NCI-H1417 (cell line): ENCODE data around the gene SLCO3A1.

Source experiments
- DNase-seq, 3 experiments: peaks; one replicate each; lab custom pipeline; 2025; lab: John Stamatoyannopoulos, UW

SLCO3A1 gene

DNA sequence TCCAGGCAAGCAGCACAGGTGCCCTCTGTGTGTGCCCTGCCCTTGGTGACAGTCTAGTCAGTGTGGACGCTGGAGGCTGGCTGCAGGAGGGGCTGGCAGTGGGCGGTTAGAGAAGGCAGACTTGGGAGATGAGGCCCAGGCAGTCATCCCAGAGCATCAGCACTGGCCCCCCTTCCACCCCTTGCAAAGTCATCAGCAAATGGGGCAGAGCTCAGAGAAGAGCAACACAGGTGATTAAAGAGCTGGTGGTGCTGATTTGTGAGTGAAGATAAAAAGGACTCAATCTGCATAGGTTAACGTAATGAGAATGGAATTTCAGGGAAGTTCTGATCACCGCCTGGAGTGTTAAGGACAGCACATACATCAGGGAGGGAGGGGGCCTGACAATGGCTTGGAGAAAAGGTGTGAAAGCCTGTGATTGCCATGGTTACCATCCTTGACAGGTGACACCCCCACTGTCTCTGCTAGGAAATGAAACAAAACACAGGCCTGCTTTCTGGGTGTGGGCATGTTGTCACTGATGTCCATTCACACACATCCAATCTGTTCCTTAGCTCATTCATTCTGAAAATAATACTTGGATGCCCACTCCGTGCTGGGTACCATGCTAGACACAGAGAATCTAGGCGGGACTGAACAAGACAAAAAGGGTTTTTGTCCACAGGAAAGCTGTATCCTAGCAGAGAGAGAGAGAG lies 270.6 kb downstream of the SLCO3A1 start:
- DNase-seq, result no peak

DNA sequence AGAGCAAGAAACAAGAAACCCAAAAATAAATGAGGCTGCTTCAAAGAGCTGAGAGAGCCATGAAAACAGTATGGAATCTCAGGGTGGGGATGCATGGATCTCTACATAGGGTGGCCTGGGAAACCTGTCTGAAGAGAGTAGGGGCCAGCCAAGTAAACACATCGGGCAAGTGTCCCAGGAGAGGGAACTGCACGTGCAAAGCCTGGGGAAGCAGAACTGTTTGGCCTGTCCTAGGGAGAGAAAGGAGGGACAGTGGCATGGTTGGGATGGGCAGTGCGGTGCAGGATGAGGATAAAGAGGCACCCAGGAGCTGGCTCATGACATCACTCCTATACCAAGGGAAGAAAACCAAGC lies 271.1 kb downstream of the SLCO3A1 start:
- no peak for DNase-seq

- DNase-seq, result no peak
Measured at GRCh38 chr15:92128788-92129187, 275.3 kb downstream of the SLCO3A1 start.

GRCh38 chr15:92130244-92130643 lies 276.7 kb downstream of the SLCO3A1 start:
- no peak for DNase-seq

GRCh38 chr15:92130906-92131305 lies 277.4 kb downstream of the SLCO3A1 start:
- no peak for DNase-seq

- DNase-seq, result no peak
Measured at GRCh38 chr15:92132982-92133755, 279.7 kb downstream of the SLCO3A1 start.

DNA sequence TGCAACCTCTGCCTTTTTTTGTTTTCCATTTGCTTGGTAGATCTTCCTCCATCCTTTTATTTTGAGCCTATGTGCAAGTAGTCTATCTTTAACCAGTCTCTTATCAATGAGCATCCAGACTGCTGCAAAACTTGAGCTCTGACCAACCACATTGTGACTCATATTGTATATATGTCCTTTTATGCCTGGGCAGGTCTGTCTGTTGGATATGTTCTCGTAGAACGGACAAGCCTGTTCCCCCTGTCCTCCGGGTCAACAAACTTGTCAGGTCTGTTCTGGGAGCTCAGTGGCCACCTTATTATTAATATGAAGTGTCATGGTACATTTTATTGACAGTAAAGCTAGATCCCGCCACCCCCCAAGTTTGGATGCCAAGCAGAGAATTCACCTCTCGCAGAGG lies 287.3 kb downstream of the SLCO3A1 start:
- DNase-seq, result no peak

DNA sequence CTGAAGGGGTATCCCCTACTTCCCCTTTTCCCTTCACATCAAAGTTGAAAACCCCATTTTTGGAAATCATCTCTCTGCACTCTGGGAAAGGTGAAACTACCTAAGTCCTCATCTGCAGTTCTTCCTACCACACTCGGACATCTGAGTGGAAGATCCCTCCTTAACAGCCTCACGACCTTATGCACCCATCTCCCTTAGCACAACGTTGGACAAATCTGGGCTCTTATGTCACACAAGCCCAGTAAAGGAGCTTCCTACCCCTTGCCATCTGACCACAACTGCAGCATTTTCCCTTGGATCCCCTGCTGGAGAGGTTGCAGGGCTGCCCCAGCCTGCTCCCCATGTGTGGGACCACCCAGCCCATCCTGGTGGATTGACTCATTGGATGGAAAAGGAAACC lies 288.1 kb downstream of the SLCO3A1 start:
- no peak for DNase-seq

GRCh38 chr15:92142242-92143232 lies 289.0 kb downstream of the SLCO3A1 start:
- no peak for DNase-seq

DNA sequence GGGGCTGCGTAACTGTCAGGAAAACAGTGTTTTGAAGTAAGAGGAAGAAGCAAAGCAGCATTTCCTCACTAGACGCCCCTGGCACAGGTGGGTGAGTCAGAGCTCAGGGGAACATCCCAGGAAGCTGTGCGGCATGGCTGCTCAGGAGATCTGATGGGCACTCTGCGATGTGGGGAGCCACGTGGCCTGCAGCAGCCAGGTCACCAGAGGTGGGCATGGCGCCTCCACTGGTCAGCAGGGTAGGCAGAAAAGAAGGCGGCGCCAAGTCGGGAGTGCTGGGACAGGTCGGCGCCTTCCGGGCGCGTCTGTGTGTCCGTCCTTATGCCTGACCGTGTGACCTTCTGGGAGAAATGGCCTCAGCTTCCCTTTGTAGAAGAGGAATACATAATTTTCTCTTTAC lies 290.3 kb downstream of the SLCO3A1 start:
- no peak for DNase-seq

DNA sequence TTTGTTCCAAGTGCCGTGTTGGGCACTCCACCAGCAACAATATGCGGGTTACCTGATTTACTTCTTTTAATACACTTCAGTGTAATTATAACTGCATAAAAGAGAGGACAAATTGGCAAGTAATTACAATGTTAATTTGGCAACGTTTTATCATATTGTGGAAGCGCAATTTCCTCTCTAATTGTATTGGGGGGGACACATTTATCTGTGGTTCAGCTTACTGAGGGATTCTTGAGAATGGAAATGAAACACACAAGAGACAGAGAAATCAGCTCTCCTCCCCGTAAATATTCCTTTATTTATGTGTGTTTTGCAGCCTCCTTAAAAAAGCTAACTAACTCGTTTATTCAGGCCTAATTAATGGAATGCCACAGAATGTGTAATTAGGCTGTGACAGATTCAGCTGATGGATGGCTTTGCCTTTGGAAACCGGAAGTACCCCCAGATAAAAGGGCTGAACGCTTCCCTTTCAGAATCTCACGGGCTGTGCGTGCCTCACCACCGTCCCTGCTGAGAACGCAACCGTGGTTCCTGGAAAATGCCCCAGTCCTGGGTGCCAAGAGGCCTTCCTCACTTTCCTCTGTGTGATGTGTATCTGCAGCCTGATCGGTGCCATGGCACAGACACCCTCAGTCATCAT lies 293.1 kb downstream of the SLCO3A1 start:
- DNase-seq, result peak in 2 of 3 experiments; percentile 73 to 91

DNA sequence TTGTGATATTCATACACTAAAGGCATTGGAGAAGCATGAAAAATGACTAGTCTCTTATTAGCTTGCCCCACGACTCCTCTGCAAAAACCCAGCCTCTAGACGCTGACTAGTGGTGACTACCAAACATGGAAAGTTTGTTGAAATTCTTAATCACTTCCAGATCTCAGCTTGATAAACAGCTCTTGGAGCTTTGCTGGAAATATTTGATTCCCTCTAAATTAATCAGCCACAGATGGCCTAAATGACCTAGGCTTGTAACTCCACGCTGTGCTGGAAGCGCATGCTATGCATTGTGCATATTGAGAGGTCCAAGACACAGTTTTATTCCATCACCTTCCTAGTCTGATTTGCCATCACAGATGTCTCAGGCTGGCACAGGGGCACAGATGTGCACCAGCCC lies 295.5 kb downstream of the SLCO3A1 start:
- no peak for DNase-seq

DNA sequence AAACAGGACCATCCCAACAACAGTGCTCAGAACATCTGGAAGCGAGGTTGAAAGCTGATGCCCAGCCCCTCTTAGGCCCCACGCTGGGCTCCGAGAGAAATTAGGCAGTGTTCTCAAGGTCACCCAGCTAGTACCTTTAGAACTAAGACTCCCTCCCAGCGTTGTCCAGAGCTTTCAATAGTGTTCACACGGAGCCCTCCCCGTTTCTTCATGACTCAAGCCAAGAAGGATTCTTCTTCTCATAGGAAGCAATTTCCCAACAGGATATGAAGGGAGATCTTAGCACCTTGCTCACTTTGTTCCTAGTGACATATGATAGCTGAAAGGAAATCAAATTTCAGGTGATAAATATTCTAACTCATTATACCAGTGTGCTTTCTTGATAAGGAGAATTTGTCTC lies 296.0 kb downstream of the SLCO3A1 start:
- no peak for DNase-seq

GRCh38 chr15:92151168-92151567 lies 297.7 kb downstream of the SLCO3A1 start:
- DNase-seq, result no peak

GRCh38 chr15:92151741-92152140 lies 298.2 kb downstream of the SLCO3A1 start:
- DNase-seq, result peak in 1 of 3 experiments; percentile 39

GRCh38 chr15:92152983-92153382 lies 299.5 kb downstream of the SLCO3A1 start:
- no peak for DNase-seq

DNA sequence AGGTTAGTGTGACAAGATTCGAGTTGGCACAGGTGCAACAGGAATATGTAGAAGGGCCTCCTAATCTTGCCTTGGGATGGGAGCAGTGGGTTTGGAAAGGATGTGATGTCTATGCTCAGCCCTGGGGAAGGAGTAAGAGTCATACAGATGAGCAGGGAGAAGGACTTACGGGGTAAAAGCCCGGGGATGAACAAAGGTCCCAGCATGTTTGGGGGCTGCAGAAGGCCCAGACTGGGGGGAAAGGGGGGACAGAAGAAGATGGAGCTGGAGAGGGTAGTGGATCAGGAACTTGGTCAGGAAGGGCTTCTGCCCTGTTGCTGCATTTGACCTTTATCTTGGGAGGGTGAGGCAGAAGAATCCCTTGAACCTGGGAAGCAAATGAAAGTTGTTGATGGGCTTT lies 300.1 kb downstream of the SLCO3A1 start:
- DNase-seq, result no peak

DNA sequence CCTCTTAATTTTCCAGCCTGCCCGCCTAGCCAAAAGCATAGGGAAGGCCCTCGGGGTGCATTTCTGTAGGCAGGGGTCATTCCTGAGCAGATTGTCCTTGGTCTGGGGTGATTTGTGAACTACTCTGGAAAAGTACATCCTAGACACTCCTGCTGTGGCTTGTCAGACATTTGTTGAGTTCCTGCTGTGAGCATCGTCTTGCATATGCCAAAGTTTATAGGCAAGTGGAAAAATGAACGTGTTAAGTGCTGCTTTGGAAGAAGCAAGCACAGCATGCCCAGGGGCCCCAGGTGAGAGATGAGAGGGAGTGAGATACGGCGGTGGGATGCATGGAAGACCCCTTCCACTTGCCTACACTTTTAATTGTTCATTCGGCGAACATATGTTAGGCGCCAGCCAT lies 302.4 kb downstream of the SLCO3A1 start:
- DNase-seq, result no peak

GRCh38 chr15:92157666-92158298 lies 304.3 kb downstream of the SLCO3A1 start:
- DNase-seq, result no peak

DNA sequence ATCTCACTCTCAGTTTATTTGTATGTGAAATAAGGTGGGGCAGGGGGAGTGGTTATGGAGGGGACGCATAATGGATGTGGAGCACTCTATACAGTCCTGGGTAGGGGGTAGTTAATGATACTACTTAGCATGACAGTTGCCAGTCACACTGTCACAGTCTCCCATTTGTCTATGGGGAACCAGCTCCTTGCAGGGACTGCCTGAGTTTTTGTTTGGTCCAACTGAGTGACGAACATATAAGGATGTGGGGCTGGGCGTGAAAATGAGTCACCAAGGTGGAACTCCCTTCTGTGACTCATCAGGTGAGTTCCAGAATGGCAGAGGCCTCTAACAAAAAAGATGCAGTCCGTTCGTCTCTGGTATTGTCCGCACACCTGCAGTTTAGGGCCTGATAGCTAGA lies 304.9 kb downstream of the SLCO3A1 start:
- DNase-seq, result no peak

- DNase-seq, result peak in 1 of 3 experiments; percentile 42
Measured at GRCh38 chr15:92159481-92159880, 306.0 kb downstream of the SLCO3A1 start.
